Vagina (tissue), 2 donors: Measurements from ENCODE around the gene CGNL1. TPM values are rescaled to one million over a fixed set of nuclear protein-coding genes. Genes with fewer than 3 reads are reported as not detected.

Source experiments
- DNase-seq, 2 donors: peaks; one replicate each; pipeline ENCODE4 v3.0.0-alpha.2; 2017; ENCODE audit errors: extremely low spot score in 2 of 2
- H3K27ac ChIP-seq: fragments of 200-600 bp; sonication (generic); one replicate; pipeline ENCODE4 v1.5.1; 2019
- H3K27me3 ChIP-seq: fragments of 200-600 bp; sonication (generic); one replicate; pipeline ENCODE4 v1.5.1; 2019
- H3K36me3 ChIP-seq, 2 donors: fragments of 200-600 bp; sonication (generic); one replicate each; pipeline ENCODE4 v1.5.1; 2017 to 2019
- H3K4me1 ChIP-seq: fragments of 200-600 bp; sonication (generic); one replicate; pipeline ENCODE4 v1.5.1; 2019
- H3K4me3 ChIP-seq, 2 donors: fragments of 200-600 bp; sonication (generic); 1 replicate in 1 of 2; 2 replicates in 1 of 2; pipeline ENCODE4 v1.5.1; 2016 to 2019
- H3K9me3 ChIP-seq: fragments of 200-600 bp; sonication (generic); one replicate; pipeline ENCODE4 v1.5.1; 2019
- CTCF ChIP-seq, 3 experiments: fragments of 450-650 bp in 2 of 3; fragments of 200-600 bp in 1 of 3; sonication (generic) in 1 of 3; IDR thresholded peaks; one replicate each; pipeline ENCODE4 v1.5.1; 2017 to 2019; ENCODE audit warnings: antibody characterized with exemption in 3 of 3, mild to moderate bottlenecking in 2 of 3, moderate library complexity in 2 of 3
- POLR2A ChIP-seq, 2 donors: fragments of 450-650 bp; IDR thresholded peaks; one replicate each; pipeline ENCODE4 v1.6.1; 2017; ENCODE audit warnings: antibody characterized with exemption in 2 of 2, mild to moderate bottlenecking in 2 of 2, moderate library complexity in 2 of 2
- POLR2AphosphoS5 ChIP-seq, 2 donors: sonication (generic); formaldehyde crosslinking; IDR thresholded peaks; one replicate each; pipeline ENCODE4 v1.9.0; 2017; ENCODE audit warnings: antibody characterized with exemption in 2 of 2, mild to moderate bottlenecking in 2 of 2, low read depth in 1 of 2; ENCODE audit not compliant: insufficient read depth in 1 of 2
- intact Hi-C: fragments of 100-400 bp; cut with DNase I; formaldehyde crosslinking; loops from one replicate; pipeline ENCODE4 v1.15.1; 2023
- total RNA-seq: library from RNA; depleted of rRNA; stranded (reverse); fragments of >200 nt; gene quantifications from one replicate; pipeline ENCODE4 v1.2.3, GENCODE V29; 2016

The CGNL1 gene
- total RNA-seq, 1 donor from 2014 or later = 38.3 TPM

GRCh38 chr15:57562196-57562769, 186.0 kb downstream of the CGNL1 start:
- intact Hi-C loops = loop anchor here (10.0 kb wide), 2 partner anchors 53 to 303 kb away; no protein-coding TSS in a partner anchor
- Histone ChIP-seq H3K4me1 (peaks cover 22% of the 10 kb centered on the region), H3K27me3 (no peaks in the 10 kb centered on the region), H3K9me3 (no peaks in the 10 kb centered on the region), H3K36me3 (no peaks in the 10 kb centered on the region), H3K27ac (no peak overlapping the region), H3K4me3 (no peak overlapping the region)
- no peak for TF ChIP-seq POLR2A (IDR thresholded peaks at IDR 0.05)
- no peak for TF ChIP-seq CTCF (IDR thresholded peaks at IDR 0.05)
- no peak for TF ChIP-seq POLR2AphosphoS5 (IDR thresholded peaks at IDR 0.05; ENCODE audit: insufficient read depth in 1 of 2, low read depth in 1 of 2)
- no peak for DNase-seq

DNA sequence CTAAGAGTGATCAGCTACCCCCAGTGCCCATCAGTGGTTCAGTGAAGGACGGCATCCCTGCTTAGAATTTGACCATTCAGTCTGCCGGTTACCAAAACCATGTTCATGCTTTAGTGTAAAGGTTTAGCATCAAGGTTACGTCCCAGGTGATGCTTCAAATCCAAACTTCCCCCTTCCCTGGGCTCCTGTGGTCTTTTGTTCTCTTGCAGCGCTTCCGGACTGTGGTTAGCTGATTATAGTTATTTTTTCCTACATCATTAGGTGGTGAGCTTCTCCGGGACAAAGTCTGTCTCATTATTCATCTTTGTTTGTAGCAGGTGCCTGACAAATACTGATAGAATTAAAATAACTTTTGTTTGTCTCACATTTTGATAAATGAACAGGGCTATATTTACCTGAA, 187.1 kb downstream of the CGNL1 start:
- Histone ChIP-seq H3K4me3 (no peak overlapping the region), H3K4me1 (peaks cover 25% of the 10 kb centered on the region), H3K27ac (no peak overlapping the region), H3K36me3 (no peaks in the 10 kb centered on the region), H3K27me3 (no peaks in the 10 kb centered on the region), H3K9me3 (no peaks in the 10 kb centered on the region)
- TF ChIP-seq POLR2A (IDR thresholded peaks at IDR 0.05) (no peak), CTCF (IDR thresholded peaks at IDR 0.05) (no peak)
- DNase-seq = no peak
- intact Hi-C loops = loop anchor here (10.0 kb wide), 2 partner anchors 51 to 301 kb away; no protein-coding TSS in a partner anchor

- intact Hi-C loops = loop anchor here (10.0 kb wide), 2 partner anchors 49 to 299 kb away; no protein-coding TSS in a partner anchor
- TF ChIP-seq CTCF (IDR thresholded peaks at IDR 0.05) = no peak
- TF ChIP-seq POLR2A (IDR thresholded peaks at IDR 0.05) = no peak
- no peak for TF ChIP-seq POLR2AphosphoS5 (IDR thresholded peaks at IDR 0.05; ENCODE audit: insufficient read depth in 1 of 2, low read depth in 1 of 2)
- H3K27ac ChIP-seq = peak overlapping the region; percentile 17
Observed at GRCh38 chr15:57565311-57565710, 189.0 kb downstream of the CGNL1 start.

GRCh38 chr15:57566834-57567233, 190.5 kb downstream of the CGNL1 start:
- intact Hi-C loops = loop anchor here (10.0 kb wide), 2 partner anchors 48 to 298 kb away; no protein-coding TSS in a partner anchor
- H3K4me3 ChIP-seq = no peak overlapping the region
- no peak for DNase-seq
- H3K4me1 ChIP-seq = peaks cover 16% of the 10 kb centered on the region
- no peaks in the 10 kb centered on the region for H3K36me3 ChIP-seq
- peak overlapping the region; percentile 66 for H3K27ac ChIP-seq
- no peaks in the 10 kb centered on the region for H3K27me3 ChIP-seq
- H3K9me3 ChIP-seq = no peaks in the 10 kb centered on the region
- peak in 1 of 2 donors; percentile 57 for TF ChIP-seq POLR2AphosphoS5 (IDR thresholded peaks at IDR 0.05; ENCODE audit: insufficient read depth in 1 of 2, low read depth in 1 of 2)
- TF ChIP-seq POLR2A (IDR thresholded peaks at IDR 0.05) = no peak
- TF ChIP-seq CTCF (IDR thresholded peaks at IDR 0.05) = no peak

More at GRCh38 chr15:57565311-57565710, 189.0 kb downstream of the CGNL1 start:
- Histone ChIP-seq H3K4me3 (no peak overlapping the region), H3K9me3 (no peaks in the 10 kb centered on the region), H3K27me3 (no peaks in the 10 kb centered on the region), H3K36me3 (no peaks in the 10 kb centered on the region), H3K4me1 (peaks cover 25% of the 10 kb centered on the region)
- no peak for DNase-seq

DNA sequence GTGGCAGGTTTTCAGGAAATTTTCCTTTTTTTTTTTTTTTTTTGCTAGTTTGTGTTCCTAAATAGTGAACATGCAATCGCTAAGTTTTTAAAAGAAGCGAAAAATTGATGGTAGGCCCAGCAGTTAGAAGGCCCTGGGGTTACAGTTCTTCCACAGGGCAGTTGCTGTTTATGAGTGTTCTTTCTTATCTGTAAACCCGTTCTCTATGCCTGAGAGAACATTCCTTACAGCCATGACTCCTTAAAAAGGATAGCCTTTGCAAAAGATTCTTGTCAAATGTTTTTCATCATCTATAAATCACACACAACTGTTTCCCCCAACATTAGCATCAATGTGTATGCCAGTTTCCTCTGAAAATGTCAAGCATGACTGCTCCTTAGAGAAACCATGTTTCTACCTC, 191.6 kb downstream of the CGNL1 start:
- H3K4me1 ChIP-seq = peaks cover 16% of the 10 kb centered on the region
- intact Hi-C loops = loop anchor here (10.0 kb wide), 2 partner anchors 47 to 297 kb away; no protein-coding TSS in a partner anchor
- DNase-seq = no peak
- no peaks in the 10 kb centered on the region for H3K27me3 ChIP-seq
- no peaks in the 10 kb centered on the region for H3K36me3 ChIP-seq
- TF ChIP-seq POLR2AphosphoS5 (IDR thresholded peaks at IDR 0.05; ENCODE audit: insufficient read depth in 1 of 2, low read depth in 1 of 2) (no peak), POLR2A (IDR thresholded peaks at IDR 0.05) (no peak), CTCF (IDR thresholded peaks at IDR 0.05) (no peak)
- no peaks in the 10 kb centered on the region for H3K9me3 ChIP-seq
- H3K4me3 ChIP-seq = no peak overlapping the region
- H3K27ac ChIP-seq = peak overlapping the region; percentile 66
